HG03066 (cell line): ENCODE measurements around the gene B4GALT1.
"Not testable (repeated sequence)": the region's sequence is repeated elsewhere in the genome, so short reads cannot be mapped to it uniquely, and the experiment has no call there.

Experiments
- ATAC-seq: cut with Tn5 transposase; IDR thresholded peaks from one replicate; pipeline ENCODE4 v1.9.1; 2021; ENCODE audit warnings: low read depth; ENCODE audit not compliant: unreplicated experiment

B4GALT1 gene

GRCh38 chr9:33106372-33106771, 60.8 kb downstream of the B4GALT1 start:
- no peak for ATAC-seq

GRCh38 chr9:33105959-33106358, 61.2 kb downstream of the B4GALT1 start:
- ATAC-seq = no peak

- ATAC-seq = no peak
These were observed 61.6 kb downstream of the B4GALT1 start for GRCh38 chr9:33105504-33105903.

GRCh38 chr9:33104401-33104800, 62.7 kb downstream of the B4GALT1 start:
- ATAC-seq = no peak

GRCh38 chr9:33103501-33104281, 63.4 kb downstream of the B4GALT1 start:
- ATAC-seq = no peak

GRCh38 chr9:33102551-33103210, 64.5 kb downstream of the B4GALT1 start:
- no peak for ATAC-seq

- no peak for ATAC-seq
These were observed 65.8 kb downstream of the B4GALT1 start for GRCh38 chr9:33101104-33101951.

GRCh38 chr9:33099754-33100153, 67.4 kb downstream of the B4GALT1 start:
- ATAC-seq = no peak

- no peak for ATAC-seq
These were observed 69.9 kb downstream of the B4GALT1 start for GRCh38 chr9:33097192-33097591.

GRCh38 chr9:33092634-33093033, 74.5 kb downstream of the B4GALT1 start:
- no peak for ATAC-seq

GRCh38 chr9:33085672-33086071, 81.5 kb downstream of the B4GALT1 start:
- ATAC-seq = not testable (repeated sequence)

GRCh38 chr9:33082538-33083326, 84.4 kb downstream of the B4GALT1 start:
- ATAC-seq = no peak

- no peak for ATAC-seq
These were observed 85.0 kb downstream of the B4GALT1 start for GRCh38 chr9:33082128-33082527.

GRCh38 chr9:33081128-33081851, 85.8 kb downstream of the B4GALT1 start:
- peak; percentile 37 for ATAC-seq

- no peak for ATAC-seq
These were observed 86.6 kb downstream of the B4GALT1 start for GRCh38 chr9:33080534-33080933.

GRCh38 chr9:33076046-33077004, 90.8 kb downstream of the B4GALT1 start, which contains the start of gene SMU1:
Gene SMU1, minus strand, starts transcription at chr9:33076674. Its CDS starts 66 bp downstream, at chr9:33076608.
- peak; percentile 99 for ATAC-seq

GRCh38 chr9:33068991-33069390, 98.1 kb downstream of the B4GALT1 start:
- no peak for ATAC-seq
